CD4-positive, alpha-beta T cell treated with Interleukin-2 at 100 ng/mL for 4 hours (primary cell): ENCODE data around the gene DCTPP1.
"Not testable (repeated sequence)": the region's sequence is repeated elsewhere in the genome, so short reads cannot be mapped to it uniquely, and the experiment has no call there.

Experiments used
- DNase-seq: peaks from one replicate; pipeline ENCODE4 v3.0.0-alpha.2; 2020; ENCODE audit warnings: low spot score

DCTPP1 gene

DNA sequence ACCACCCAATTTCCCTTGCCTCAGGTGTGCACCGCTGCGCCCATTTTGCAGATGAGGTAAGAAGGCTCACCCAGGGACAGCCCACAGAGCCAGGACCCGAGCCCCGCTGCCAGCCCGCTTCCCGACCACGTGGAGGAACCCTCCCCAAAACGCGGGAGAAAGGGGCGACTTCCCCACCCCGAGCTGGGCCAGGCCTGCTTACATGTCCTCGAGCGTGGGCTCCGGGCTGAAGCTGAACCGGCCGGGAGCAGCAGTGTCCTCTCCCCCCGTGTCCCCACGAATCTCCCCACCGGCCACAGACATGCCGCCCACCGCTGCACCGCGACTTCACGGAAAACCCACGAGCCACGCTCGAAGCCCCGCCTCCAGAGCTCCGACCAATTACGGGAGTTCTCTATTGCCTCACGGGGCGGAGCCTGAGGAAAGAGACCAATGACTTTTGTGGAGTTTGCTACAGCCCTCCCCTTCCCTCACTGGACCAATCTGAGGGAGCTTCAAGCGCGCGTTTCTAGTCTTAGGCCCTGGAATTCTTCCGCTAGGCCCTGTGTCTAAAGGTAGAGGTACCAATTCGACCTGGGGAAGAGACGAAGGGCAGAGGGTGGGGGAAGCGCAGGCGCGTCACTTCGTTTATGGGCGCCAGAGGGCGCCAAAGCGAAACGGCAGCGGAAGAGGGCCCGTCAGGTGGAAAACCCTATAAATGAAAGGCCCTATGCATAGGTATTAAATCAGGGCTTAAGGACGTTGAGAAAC, at the start of gene DCTPP1:
DCTPP1 (minus strand) TSS at position 353 of the 750 bp plus-strand sequence; CDS start at position 303, 50 bp downstream.
- peak; percentile 99 for DNase-seq

GRCh38 chr16:30478766-30479478, 49.1 kb upstream of the DCTPP1 start:
- DNase-seq: no peak

DNA sequence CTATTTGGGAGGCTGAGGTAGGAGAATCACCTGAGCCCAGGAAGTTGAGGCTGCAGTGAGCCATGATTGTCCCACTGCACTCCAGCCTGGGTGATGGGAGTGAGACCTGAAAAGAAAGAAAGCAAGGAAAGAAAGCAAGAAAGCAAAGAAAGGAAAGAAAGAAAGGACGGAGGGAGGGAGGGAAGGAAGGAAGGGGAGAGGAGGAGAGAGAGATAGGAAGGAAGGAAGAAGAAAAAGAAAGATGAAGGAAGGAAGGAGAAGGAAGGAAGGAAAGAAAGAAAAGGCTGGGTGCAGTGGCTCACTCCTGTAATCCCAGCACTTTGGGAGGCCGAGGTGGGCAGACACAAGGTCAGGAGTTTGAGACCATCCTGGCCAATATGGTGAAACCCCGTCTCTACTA, 47.9 kb upstream of the DCTPP1 start:
- not testable (repeated sequence) for DNase-seq

GRCh38 chr16:30476991-30477390, 47.2 kb upstream of the DCTPP1 start:
- no peak for DNase-seq

DNA sequence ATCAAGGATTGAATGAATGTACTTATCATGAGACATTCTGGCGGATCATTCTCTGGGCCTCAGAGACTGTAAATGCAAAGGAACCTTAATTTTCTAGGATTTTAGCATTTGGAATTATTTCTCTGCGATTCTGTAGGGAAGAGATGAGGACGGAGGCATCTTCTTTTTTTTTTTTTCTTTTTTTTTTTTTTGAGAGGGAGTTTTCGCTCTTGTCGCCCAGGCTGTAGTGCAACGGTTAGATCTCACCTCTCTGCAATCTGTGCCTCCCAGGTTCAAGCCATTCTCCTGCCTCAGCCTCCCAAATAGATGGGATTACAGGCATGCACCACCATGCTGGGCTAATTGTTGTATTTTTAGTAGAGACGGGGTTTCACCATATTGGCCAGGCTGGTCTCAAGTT, 44.9 kb upstream of the DCTPP1 start:
- DNase-seq: no peak

DNA sequence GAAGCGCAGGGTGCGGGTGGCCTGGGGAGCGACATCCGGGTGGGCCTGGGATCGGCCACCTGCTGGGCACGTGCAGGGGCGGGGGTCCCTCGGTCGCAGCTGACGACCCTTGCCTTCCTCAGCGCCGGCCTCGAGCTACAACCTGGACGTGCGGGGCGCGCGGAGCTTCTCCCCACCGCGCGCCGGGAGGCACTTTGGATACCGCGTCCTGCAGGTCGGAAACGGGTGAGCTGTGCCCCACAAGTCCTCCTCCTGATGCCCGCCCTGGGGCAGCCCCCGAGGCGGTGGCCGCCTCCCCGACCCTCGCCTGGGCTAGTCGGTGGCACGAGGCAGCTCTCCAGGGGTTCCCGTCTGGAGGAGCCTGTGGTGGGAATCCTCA, 44.2 kb upstream of the DCTPP1 start:
- DNase-seq: no peak

DNA sequence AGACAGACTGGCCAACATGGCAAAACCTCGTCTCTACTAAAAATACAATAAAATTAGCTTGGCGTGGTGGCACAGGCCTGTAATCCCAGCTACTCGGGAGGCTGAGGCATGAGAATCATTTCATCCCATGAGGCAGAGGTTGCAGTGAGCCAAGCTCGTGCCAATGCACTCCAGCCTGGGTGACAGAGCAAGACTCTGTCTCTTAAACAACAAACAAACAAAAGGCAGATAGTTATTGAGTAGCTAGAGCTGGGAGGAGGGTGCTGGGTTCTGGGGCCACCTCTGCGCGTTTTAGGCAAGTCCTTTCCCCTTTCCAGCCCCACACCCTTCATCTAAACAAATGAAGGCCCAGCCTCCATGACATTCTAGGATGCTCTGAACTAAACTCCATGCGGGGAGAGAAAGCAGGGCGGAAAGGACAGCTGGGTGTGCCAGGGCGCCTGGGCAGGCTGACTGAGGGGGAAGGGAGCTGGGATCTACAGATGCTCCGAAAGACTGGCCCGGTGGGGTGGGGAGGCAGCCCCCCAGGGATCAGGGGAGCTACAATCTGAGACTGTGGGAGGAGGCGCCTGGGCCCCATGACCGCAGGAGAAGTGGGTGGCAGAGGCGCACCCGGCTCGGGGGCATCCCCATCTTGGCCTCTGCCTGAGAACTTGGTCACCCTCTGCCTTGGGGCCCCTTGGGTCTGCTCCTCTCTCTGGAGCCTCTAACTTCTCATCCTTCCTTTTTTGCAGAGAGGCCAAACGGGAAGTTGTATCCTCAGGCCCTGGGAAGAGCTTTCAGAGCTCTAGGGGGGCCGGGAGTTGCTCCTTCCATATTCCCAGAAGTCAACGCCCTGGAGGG, 43.6 kb upstream of the DCTPP1 start:
- DNase-seq: peak; percentile 52

DNA sequence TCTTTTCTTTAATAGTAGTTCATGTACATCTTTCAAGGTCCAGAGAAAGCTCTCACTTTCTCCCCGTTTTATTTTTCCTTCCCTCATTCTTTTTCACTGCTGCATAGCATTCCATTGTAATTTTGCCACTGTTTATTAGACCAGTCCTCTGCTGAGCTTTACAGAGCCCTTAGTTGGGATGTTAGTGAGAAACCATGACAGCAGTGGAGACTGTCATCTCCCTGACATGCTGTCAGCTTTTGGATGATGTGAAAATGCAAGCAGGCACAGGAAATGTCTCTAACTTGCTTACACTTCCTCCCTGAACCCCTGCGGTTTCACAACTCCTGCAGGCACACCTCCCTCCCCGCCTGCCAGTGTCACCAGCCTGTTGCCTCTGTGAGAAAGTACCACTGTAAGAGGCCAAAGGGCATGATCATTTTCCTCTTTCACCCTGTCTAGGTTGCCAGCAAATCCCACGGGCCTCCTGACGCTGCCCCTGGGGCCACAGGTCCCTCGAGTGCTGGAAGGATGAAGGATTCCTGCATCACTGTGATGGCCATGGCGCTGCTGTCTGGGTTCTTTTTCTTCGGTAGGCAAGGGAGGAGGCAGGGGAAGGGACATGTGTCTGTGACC, 42.6 kb upstream of the DCTPP1 start, which contains the start of gene ITGAL:
ITGAL (plus strand) TSS at position 415 of the 615 bp plus-strand sequence; CDS start at position 511, 96 bp downstream.
- peak; percentile 91 for DNase-seq

GRCh38 chr16:30470632-30470995, 40.8 kb upstream of the DCTPP1 start:
- no peak for DNase-seq

DNA sequence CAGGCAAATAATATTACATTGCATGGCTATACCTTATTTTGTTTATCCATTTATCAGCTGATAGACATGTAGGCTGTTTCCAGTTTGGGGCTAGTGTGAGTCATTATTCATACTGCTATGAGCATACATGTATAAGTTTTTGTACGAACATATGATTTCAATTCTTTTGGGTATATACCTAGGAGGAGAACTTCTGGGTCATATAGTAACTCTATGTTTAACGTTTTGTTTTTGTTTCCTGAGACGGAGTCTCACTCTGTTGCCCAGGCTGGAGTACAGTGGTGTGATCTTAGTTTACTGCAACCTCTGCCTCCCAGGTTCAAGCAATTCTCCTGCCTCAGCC, 40.3 kb upstream of the DCTPP1 start:
- DNase-seq: peak; percentile 30

GRCh38 chr16:30464078-30464477, 34.2 kb upstream of the DCTPP1 start:
- no peak for DNase-seq

DNA sequence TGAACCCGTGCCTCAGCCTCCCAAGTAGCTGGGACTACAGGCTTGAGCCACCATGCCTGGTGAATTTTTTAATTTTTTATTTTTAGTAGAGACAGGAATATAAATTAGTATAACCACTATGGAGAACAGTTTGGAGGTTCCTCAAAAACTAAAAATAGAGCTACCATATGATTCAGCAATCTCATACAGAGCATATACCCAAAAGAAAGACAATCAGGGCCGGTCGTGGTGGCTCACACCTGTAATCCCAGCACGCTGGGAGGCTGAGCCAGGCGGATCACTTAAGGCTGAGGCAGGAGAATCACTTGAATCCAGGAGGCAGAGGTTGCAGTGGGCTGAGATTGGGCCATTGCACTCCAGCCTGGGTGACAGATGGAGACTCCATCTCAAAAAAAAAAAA, 31.6 kb upstream of the DCTPP1 start:
- not testable (repeated sequence) for DNase-seq

GRCh38 chr16:30459456-30459855, 29.6 kb upstream of the DCTPP1 start:
- DNase-seq: no peak

DNA sequence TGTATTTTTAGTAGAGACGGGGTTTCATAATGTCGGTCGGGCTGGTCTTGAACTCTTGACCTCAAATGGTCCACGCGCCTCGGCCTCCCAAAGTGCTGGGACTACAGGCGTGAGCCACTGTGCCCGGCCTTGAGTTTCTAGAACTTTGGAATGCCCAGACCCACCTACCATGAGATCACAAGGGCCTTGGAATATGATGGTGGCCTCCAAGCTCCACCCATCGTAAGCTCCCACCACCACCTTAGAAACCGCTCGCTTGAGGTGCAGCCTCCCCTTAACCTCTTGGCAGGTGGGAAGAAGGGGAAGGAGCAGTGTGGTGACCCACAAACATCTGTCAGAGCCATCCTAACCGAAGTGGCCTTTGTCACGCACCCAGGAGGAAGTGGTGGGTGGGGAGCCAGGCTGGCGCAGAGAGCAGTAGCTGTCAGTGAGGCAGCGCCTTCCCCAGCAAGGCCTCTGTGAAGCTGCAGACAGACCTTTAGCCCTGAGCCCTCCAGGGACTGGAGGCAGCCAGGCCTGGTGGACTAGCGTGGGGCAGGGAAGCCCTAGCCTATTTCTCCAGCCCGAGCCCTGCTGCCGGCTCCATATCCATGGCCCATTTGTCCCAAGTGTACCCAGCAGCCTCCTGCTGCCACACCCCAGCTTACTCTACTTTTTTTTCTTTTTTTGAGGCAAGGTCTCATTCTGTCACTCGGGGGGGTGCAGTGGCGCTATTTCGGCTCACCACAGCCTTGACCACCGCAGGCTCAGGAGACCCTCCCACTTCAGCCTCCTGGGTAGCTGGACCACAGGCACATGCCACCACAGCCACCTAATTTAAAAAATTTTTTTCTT, 28.9 kb upstream of the DCTPP1 start:
- DNase-seq: peak; percentile 82

GRCh38 chr16:30457743-30458560, 28.1 kb upstream of the DCTPP1 start:
- DNase-seq: no peak

DNA sequence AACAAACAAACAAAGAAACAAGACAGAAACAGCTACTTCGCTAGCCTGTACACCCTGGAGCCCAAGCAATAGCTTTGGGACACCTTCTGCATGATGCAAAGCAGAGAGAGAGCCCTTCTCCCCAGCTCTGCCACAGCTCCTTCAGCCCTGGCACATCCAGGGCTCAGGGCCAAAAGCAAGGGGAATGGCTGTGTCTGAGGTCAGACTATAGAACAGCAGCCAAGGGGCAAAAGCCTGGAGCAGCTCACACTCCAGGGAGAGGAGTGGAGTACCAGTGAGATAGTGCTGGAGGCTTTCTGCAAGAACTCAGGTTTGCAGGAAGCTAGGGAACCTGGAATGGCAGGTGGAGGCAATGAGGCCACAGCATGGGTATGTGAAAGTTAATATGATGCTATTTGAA, 27.4 kb upstream of the DCTPP1 start:
- DNase-seq: no peak

DNA sequence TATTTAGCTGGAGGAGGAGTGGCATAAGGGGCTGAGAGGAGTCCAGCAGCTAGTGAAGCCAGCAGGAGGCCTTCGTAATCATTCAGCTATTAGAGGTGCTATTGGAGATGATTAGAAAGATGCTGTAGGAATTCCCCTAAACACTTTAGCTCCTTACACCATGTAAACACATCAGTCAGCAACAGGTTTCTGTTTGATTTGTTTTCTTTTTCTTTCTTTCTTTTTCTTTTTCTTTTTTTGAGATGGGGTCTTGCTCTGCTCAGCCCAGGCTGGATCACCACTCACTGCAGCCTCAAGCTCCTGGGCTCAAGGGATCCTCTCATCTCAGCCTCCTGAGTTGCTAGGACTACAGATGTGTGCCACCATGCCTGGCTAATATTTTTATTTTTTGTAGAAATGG, 26.5 kb upstream of the DCTPP1 start:
- DNase-seq: no peak

- not testable (repeated sequence) for DNase-seq
Measured at GRCh38 chr16:30452709-30453580, 23.1 kb upstream of the DCTPP1 start.

GRCh38 chr16:30449116-30449435, 19.2 kb upstream of the DCTPP1 start:
- DNase-seq: no peak
